ENCODE measurements around the gene CNEP1R1.

The CNEP1R1 gene

DNA sequence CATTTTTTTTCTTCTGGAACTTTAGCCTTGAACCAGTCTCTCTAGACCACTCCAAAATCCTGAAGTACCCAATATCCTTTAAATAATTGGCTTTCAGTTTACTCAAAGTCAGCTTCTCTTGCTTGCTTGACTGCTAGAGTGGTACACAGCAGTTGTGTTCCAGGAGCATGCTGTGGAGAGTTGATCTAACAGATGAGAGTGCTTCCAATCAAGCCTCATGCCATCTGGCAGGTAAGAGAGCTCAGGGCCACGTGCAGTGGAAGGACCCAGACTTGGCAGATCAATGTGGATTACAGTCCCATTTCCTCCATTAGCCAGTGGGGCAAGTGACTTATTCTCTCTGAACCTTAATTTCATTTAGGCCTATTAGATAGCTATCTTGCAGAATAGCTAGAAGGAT, 15.7 kb downstream of the CNEP1R1 start:
- no peaks in the 10 kb centered on the region for H3K27me3 ChIP-seq (ENCODE audit: insufficient read depth, poor library complexity, severe bottlenecking)
- TF ChIP-seq SPI1 (IDR thresholded peaks at IDR 0.05; ENCODE audit: borderline replicate concordance, low read depth), result no peak
- no peak overlapping the region for H3K4me3 ChIP-seq (replicated peaks; ENCODE audit: insufficient read depth, low read length)
- no peak for DNase-seq (ENCODE audit: low read depth in 1 of 2, low spot score in 1 of 2)
- H3K27ac ChIP-seq (replicated peaks), result no peak overlapping the region

DNA sequence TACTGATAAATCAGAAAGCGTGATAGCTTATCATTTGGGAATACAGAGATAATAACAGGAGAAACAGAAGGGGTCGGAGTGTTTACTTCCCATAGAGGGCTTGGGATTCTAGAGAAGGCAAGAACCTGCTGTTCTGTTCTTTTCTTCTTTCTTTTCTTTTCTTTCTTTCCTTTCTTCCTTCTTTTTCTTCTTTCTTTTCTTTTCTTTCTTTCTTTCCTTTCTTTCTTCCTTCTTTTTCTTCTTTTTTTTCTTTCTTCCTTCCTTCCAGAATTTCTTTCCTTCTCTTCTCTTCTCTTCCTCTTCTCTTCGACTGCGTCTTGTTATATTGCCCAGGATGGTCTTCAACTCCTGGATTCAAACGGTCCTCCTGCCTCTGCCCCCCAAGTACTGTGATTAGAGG, 18.3 kb downstream of the CNEP1R1 start:
- H3K27ac ChIP-seq (replicated peaks), result no peak overlapping the region
- H3K4me3 ChIP-seq (replicated peaks; ENCODE audit: insufficient read depth, low read length), result no peak overlapping the region
- TF ChIP-seq POLR2AphosphoS5 (IDR thresholded peaks at IDR 0.05; ENCODE audit: low read depth) (no peak), SPI1 (IDR thresholded peaks at IDR 0.05; ENCODE audit: borderline replicate concordance, low read depth) (no peak), GABPA (IDR thresholded peaks at IDR 0.05; ENCODE audit: low read depth) (no peak)
- TF ChIP-seq, protein P1, sequence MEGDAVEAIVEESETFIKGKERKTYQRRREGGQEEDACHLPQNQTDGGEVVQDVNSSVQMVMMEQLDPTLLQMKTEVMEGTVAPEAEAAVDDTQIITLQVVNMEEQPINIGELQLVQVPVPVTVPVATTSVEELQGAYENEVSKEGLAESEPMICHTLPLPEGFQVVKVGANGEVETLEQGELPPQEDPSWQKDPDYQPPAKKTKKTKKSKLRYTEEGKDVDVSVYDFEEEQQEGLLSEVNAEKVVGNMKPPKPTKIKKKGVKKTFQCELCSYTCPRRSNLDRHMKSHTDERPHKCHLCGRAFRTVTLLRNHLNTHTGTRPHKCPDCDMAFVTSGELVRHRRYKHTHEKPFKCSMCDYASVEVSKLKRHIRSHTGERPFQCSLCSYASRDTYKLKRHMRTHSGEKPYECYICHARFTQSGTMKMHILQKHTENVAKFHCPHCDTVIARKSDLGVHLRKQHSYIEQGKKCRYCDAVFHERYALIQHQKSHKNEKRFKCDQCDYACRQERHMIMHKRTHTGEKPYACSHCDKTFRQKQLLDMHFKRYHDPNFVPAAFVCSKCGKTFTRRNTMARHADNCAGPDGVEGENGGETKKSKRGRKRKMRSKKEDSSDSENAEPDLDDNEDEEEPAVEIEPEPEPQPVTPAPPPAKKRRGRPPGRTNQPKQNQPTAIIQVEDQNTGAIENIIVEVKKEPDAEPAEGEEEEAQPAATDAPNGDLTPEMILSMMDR (IDR thresholded peaks at IDR 0.05; ENCODE audit: insufficient read depth, low read length), result no peak
- TF ChIP-seq, protein P2, sequence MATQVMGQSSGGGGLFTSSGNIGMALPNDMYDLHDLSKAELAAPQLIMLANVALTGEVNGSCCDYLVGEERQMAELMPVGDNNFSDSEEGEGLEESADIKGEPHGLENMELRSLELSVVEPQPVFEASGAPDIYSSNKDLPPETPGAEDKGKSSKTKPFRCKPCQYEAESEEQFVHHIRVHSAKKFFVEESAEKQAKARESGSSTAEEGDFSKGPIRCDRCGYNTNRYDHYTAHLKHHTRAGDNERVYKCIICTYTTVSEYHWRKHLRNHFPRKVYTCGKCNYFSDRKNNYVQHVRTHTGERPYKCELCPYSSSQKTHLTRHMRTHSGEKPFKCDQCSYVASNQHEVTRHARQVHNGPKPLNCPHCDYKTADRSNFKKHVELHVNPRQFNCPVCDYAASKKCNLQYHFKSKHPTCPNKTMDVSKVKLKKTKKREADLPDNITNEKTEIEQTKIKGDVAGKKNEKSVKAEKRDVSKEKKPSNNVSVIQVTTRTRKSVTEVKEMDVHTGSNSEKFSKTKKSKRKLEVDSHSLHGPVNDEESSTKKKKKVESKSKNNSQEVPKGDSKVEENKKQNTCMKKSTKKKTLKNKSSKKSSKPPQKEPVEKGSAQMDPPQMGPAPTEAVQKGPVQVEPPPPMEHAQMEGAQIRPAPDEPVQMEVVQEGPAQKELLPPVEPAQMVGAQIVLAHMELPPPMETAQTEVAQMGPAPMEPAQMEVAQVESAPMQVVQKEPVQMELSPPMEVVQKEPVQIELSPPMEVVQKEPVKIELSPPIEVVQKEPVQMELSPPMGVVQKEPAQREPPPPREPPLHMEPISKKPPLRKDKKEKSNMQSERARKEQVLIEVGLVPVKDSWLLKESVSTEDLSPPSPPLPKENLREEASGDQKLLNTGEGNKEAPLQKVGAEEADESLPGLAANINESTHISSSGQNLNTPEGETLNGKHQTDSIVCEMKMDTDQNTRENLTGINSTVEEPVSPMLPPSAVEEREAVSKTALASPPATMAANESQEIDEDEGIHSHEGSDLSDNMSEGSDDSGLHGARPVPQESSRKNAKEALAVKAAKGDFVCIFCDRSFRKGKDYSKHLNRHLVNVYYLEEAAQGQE (IDR thresholded peaks at IDR 0.05; ENCODE audit: insufficient replicate concordance, low read depth), result no peak
- DNase-seq (ENCODE audit: low read depth in 1 of 2, low spot score in 1 of 2), result no peak
- no peaks in the 10 kb centered on the region for H3K27me3 ChIP-seq (ENCODE audit: insufficient read depth, poor library complexity, severe bottlenecking)

DNA sequence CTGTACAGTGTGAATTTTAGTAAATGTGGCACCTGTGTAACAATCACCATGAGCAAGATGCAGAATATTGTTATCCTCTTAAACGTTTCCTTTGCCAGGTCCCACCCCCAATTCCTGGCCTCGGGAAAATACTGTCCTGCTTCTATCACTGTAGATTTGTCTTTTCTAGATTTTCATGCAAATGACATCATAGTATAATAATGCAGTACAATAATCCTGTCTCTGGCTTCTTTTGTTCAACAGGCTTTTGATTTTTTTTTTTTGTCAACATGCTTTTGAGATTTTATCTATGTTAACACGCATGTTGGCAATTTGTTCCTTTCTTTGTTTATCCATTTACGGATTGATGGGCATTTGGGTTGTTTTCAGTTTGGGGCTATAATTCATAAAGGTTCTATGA, 20.4 kb downstream of the CNEP1R1 start:
- no peak for DNase-seq (ENCODE audit: low read depth in 1 of 2, low spot score in 1 of 2)

DNA sequence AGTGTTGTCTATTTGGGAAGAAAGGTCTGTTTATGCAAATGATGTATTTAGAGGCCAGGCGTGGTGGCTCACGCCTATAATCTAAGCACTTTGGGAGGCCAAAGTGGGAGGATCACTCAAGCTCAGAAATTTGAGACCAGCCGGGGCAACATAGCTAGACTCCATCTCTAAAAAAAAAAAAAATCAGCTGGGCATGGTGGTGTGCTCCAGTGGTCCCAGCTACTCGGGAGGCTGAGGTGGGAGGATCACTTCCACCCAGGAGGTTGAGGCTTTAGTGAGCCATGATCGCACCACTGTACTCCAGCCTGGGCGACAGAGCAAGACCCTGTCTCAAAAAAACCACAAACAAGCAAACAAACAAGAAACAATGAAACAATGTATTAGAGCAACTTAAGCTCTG, 21.8 kb downstream of the CNEP1R1 start:
- TF ChIP-seq, protein P1 (IDR thresholded peaks at IDR 0.05; ENCODE audit: insufficient read depth, low read length), result no peak
- TF ChIP-seq POLR2AphosphoS5 (IDR thresholded peaks at IDR 0.05; ENCODE audit: low read depth), result no peak
- TF ChIP-seq, protein P2 (IDR thresholded peaks at IDR 0.05; ENCODE audit: insufficient replicate concordance, low read depth), result no peak
- TF ChIP-seq GABPA (IDR thresholded peaks at IDR 0.05; ENCODE audit: low read depth), result no peak
- no peak for TF ChIP-seq SPI1 (IDR thresholded peaks at IDR 0.05; ENCODE audit: borderline replicate concordance, low read depth)
- Histone ChIP-seq H3K27me3 (ENCODE audit: insufficient read depth, poor library complexity, severe bottlenecking) (no peaks in the 10 kb centered on the region), H3K27ac (replicated peaks) (no peak overlapping the region), H3K4me3 (replicated peaks; ENCODE audit: insufficient read depth, low read length) (no peak overlapping the region)
- DNase-seq (ENCODE audit: low read depth in 1 of 2, low spot score in 1 of 2), result no peak

More for the DNA sequence above, 20.4 kb downstream of the CNEP1R1 start:
- Histone ChIP-seq H3K27me3 (ENCODE audit: insufficient read depth, poor library complexity, severe bottlenecking) (no peaks in the 10 kb centered on the region), H3K4me3 (replicated peaks; ENCODE audit: insufficient read depth, low read length) (no peak overlapping the region), H3K27ac (replicated peaks) (no peak overlapping the region)
- TF ChIP-seq SPI1 (IDR thresholded peaks at IDR 0.05; ENCODE audit: borderline replicate concordance, low read depth) (no peak), POLR2AphosphoS5 (IDR thresholded peaks at IDR 0.05; ENCODE audit: low read depth) (no peak), GABPA (IDR thresholded peaks at IDR 0.05; ENCODE audit: low read depth) (no peak)
- TF ChIP-seq, protein P2 (IDR thresholded peaks at IDR 0.05; ENCODE audit: insufficient replicate concordance, low read depth), result no peak
- TF ChIP-seq, protein P1 (IDR thresholded peaks at IDR 0.05; ENCODE audit: insufficient read depth, low read length), result no peak

Data from HL-60 (cell line).